ENCODE results near the gene NAGLU.
"Not testable (repeated sequence)": the region's sequence is repeated elsewhere in the genome, so short reads cannot be mapped to it uniquely, and the experiment has no call there.

NAGLU gene

GRCh38 chr17:42521036-42521435 lies 15.0 kb upstream of the NAGLU start:
- DNase-seq (ENCODE audit: low spot score) = no peak

DNA sequence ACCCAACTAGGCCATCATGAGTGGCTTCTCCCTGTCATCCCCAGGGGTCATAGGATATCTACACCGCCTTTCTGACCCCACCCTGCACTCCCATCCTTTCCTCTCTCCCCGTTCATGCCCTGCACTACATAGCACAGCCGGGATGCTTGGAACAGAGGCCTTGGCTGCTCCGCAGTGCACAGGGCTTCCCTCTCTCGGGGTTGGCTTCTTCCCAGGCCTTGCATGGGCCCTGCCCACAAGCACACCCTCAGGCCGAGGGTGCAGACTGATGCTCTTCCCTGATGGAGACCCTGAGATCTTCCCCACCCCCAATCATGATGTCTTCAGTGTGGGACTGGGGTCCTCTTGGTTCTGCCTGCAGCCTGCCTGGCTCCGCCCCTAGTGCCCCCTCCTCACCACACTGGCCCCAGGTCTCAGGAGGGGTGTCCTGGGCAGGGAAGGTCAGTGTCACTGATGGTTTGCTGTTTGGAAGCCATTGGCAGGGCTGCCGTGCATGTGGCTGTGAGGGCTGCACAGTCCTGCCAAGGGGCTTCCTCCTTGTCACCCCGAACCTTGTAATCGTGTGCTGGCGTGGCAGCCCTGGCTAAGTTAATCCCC lies 14.3 kb upstream of the NAGLU start:
- DNase-seq (ENCODE audit: low spot score) = no peak

- DNase-seq (ENCODE audit: low spot score) = no peak
These were observed 13.7 kb upstream of the NAGLU start for GRCh38 chr17:42522263-42522790.

- DNase-seq (ENCODE audit: low spot score) = no peak
These were observed 13.2 kb upstream of the NAGLU start for GRCh38 chr17:42522798-42523278.

GRCh38 chr17:42525221-42525620 lies 10.8 kb upstream of the NAGLU start:
- no peak for DNase-seq (ENCODE audit: low spot score)

DNA sequence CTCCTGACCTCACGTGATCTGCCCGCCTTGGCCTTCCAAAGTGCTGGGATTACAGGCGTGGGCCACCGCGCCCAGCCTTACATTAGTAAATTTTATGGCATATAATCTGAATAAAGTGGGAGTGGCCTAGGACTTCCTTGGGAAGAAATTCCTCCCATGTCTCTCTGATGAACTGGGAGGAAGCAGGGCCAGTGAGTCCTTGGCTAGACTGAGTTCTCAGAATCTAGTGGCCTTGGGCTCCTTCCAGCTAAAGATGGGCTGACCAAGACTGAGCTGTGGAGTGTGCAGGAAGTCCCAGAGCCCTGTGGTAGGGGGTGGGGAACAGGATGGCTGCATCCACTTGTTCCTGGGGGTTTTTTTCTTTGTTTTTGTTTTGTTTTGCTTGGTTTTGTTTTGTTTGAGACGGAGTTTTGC lies 10.0 kb upstream of the NAGLU start:
- DNase-seq (ENCODE audit: low spot score) = no peak

DNA sequence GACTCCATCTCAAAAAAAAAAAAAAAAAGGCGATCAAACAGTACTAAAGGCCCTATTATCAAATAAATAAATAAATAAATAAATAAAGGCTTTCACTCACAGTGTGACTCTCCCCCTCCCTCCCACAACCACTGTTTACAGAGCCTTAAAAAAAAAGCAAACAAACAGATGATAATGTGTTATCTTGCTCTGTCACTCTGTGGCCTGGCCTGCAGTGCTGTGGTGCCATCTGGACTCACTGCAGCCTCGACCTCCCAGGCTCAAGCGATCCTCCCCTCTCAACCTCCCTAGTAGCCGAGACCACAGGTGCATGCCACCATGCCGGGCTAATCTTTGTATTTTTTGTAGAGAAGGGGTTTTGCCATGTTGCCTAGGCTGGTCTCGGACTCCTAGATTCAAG lies 8.1 kb upstream of the NAGLU start:
- DNase-seq (ENCODE audit: low spot score) = no peak

GRCh38 chr17:42529061-42529460 lies 7.0 kb upstream of the NAGLU start:
- DNase-seq (ENCODE audit: low spot score) = no peak

- DNase-seq (ENCODE audit: low spot score) = no peak
These were observed 5.0 kb upstream of the NAGLU start for GRCh38 chr17:42530952-42531454.

GRCh38 chr17:42531455-42532354 lies 4.3 kb upstream of the NAGLU start:
- peak; percentile 67 for DNase-seq (ENCODE audit: low spot score)

DNA sequence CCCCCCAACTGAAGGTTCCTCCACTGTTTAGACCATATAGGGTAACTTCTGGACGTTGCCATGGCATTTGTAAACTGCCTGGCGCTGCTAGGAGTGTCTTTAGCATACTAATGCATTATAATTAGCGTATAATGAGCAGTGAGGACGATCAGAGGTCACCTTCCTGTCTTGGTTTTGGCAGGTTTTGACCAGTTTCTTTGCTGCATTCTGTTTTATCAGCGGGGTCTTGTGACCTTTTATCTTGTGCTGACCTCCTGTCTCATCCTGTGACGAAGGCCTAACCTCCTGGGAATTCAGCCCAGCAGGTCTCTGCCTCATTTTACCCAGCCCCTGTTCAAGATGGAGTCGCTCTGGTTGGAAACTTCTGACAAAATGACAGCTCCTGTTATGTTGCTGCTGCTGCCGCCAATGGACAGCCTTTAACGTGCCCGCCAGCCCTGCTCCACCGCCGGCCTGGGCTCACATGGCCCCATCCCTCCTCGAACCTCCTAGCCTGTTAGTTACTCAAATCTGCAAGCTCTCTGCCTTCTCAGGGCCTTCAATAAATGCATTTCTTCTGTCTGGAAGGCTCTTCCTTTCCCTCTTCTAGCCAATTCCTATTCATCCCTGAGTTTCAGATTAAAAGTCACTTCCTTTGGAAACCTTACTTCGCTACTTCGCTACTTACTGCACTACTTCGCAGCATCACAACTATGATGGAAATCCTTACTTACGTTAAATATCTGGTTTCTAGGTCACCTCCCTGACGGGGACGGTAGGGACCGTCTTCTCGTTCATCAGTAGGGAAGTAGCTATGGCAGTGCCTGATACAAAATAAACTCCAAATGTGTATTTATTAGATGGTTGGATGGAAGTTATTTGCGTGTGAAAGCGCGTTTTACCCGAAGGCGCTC lies 640 bp upstream of the NAGLU start:
- no peak for DNase-seq (ENCODE audit: low spot score)

DNA sequence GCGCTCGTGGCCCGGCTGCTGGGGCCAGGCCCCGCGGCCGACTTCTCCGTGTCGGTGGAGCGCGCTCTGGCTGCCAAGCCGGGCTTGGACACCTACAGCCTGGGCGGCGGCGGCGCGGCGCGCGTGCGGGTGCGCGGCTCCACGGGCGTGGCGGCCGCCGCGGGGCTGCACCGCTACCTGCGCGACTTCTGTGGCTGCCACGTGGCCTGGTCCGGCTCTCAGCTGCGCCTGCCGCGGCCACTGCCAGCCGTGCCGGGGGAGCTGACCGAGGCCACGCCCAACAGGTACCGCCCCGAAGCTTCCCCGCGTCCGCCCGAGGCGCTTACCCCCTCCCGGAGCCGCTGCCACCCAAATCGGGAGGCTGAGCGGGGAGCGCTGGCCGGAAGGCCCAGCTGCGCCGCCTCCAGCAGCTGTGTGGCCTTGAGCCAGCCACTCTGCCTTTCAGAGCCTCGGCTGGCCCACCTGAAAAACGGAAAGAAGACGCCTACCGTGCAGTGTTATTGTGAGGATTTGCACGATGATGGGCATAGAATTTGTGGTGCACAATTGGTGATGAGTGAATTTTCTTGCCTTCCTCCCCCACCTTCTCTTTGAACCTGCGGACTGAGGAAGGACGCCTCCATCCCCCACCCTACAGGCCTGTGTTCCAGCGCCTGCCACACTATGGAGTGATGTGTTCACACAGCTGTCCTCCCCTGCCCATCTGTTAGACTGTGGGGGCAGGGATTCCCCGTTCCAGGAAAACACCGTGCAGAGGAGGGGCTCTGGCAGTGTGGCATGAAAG lies 523 bp downstream of the NAGLU start:
- peak; percentile 78 for DNase-seq (ENCODE audit: low spot score)

- no peak for DNase-seq (ENCODE audit: low spot score)
These were observed 1.2 kb downstream of the NAGLU start for GRCh38 chr17:42537156-42537805.

DNA sequence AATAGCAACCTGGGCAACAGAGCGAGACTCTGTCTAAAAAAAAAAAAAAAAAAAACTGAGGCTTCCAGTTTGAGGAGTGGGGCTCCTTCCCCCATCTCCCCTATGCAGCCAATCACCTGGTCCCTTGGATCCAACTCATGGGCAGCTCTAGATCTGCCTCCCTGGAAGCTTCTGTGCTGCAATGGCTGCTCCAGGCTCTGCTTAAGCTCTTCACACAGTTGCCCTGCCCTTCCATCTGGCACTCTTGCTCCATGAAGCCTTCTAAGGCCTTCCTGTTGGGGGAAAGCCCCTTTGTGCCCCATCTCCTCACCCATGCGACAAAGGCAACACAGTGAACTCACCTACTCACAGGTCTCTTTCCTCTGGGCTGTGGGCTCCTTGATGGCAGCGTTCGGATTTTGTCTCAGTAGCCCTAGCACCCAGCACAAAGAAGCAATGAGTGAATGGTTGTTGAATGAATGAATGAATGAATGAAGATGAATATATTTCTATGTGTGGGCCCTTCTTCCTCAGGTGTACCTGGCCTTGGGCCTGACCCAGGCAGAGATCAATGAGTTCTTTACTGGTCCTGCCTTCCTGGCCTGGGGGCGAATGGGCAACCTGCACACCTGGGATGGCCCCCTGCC lies 1.9 kb downstream of the NAGLU start:
- no peak for DNase-seq (ENCODE audit: low spot score)

DNA sequence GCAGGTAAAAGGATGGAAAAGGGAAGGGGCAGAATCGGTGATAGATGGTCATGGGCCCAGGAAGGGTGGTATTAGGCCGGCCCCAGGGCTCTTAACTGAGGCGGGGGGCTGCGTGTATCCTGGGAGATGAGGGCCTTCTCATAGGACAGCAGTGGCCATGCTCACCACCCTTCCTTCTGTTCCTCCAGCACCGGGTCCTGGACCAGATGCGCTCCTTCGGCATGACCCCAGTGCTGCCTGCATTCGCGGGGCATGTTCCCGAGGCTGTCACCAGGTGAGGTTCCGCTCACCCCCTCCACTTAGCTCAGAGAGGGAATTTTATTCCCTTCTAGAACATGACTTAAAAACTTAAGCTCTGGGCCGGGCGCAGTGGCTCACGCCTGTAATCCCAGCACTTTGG lies 2.4 kb downstream of the NAGLU start:
- DNase-seq (ENCODE audit: low spot score) = no peak

GRCh38 chr17:42540558-42540957 lies 4.5 kb downstream of the NAGLU start:
- not testable (repeated sequence) for DNase-seq (ENCODE audit: low spot score)

- no peak for DNase-seq (ENCODE audit: low spot score)
These were observed 5.2 kb downstream of the NAGLU start for GRCh38 chr17:42541041-42541833.

- DNase-seq (ENCODE audit: low spot score) = peak; percentile 64
These were observed 7.4 kb downstream of the NAGLU start for GRCh38 chr17:42543190-42544079.

Measured in globus pallidus (tissue), 1 donor.